Spleen (tissue), 7 donors: ENCODE data around the gene FOXC2.

Experiments
- POLR2A ChIP-seq, 3 donors: fragments of 450-650 bp; IDR thresholded peaks; one replicate each; pipeline ENCODE4 v1.5.1; 2017; ENCODE audit warnings: antibody characterized with exemption in 3 of 3, mild to moderate bottlenecking in 1 of 3
- POLR2AphosphoS5 ChIP-seq, 3 donors: sonication (generic); formaldehyde crosslinking; IDR thresholded peaks; one replicate each; pipeline ENCODE4 v1.5.1; 2017; ENCODE audit warnings: antibody characterized with exemption in 3 of 3
- TF ChIP-seq, protein P1 (sequence below), 11 experiments: fragments of 200-600 bp in 7 of 11; fragments of 450-650 bp in 4 of 11; sonication (generic) in 4 of 11; IDR thresholded peaks in 8 of 11; conservative IDR thresholded peaks in 3 of 11; 1 replicate in 7 of 11; 2 replicates in 4 of 11; pipeline versions ENCODE4 v1.4.0 to v1.8.0; 2016 to 2021; ENCODE audit warnings: antibody characterized with exemption in 11 of 11, inconsistent platforms in 4 of 11, mild to moderate bottlenecking in 1 of 11
- donor health status: DM: no; HTN: no; CAD: no; lungs with moderate emphysema.
- donor health status: DM: no; HTN: no; CAD: no.
- donor health status: DM: no; HTN: no; CAD: no.

DNA sequence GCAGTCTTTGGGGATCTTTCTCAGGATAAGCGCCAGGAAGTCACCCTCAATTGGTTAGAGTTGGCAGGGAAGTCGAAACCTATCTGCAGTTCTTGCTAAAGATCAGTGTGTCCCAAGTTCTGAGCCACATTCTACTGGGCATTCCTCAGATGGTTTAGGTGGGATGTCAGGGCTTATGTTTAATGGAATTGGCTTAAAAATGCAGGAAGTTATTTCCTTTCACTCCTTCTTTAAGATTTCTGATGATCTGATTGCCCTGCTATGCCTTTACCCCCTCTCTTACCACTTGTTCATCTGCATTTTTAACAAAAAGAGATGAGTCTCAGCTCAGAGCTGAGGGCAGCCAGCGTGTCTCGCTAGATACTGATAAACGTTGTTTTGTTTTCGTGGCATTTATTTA lies 42.5 kb downstream of the FOXC2 start:
- TF ChIP-seq POLR2A (IDR thresholded peaks at IDR 0.05) (no peak), POLR2AphosphoS5 (IDR thresholded peaks at IDR 0.05) (no peak)
- TF ChIP-seq, protein P1, sequence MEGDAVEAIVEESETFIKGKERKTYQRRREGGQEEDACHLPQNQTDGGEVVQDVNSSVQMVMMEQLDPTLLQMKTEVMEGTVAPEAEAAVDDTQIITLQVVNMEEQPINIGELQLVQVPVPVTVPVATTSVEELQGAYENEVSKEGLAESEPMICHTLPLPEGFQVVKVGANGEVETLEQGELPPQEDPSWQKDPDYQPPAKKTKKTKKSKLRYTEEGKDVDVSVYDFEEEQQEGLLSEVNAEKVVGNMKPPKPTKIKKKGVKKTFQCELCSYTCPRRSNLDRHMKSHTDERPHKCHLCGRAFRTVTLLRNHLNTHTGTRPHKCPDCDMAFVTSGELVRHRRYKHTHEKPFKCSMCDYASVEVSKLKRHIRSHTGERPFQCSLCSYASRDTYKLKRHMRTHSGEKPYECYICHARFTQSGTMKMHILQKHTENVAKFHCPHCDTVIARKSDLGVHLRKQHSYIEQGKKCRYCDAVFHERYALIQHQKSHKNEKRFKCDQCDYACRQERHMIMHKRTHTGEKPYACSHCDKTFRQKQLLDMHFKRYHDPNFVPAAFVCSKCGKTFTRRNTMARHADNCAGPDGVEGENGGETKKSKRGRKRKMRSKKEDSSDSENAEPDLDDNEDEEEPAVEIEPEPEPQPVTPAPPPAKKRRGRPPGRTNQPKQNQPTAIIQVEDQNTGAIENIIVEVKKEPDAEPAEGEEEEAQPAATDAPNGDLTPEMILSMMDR (IDR thresholded peaks at IDR 0.05 in 8 of 11, conservative IDR thresholded peaks at IDR 0.05 in 3 of 11) = no peak
